Endometrial microvascular endothelial cells (primary cell): Measurements from ENCODE around the gene CPSF7. TPM values are rescaled to one million over a fixed set of nuclear protein-coding genes. Genes with fewer than 3 reads are reported as not detected.
"Not testable (repeated sequence)": the region's sequence is repeated elsewhere in the genome, so short reads cannot be mapped to it uniquely, and the experiment has no call there.

Experiments used
- in situ Hi-C: cut with HindIII; loops from 2 replicates; pipeline ENCODE4 v1.10.0; 2017; ENCODE audit warnings: low sequenced_read_pairs, low pct_unique_long_range_greater_than_20kb; ENCODE audit errors: inconsistent ontology term
- total RNA-seq: library from RNA; depleted of rRNA; stranded (reverse); fragments of >200 nt; gene quantifications from one replicate; pipeline ENCODE4 v1.2.3, GENCODE V29; 2015; ENCODE audit errors: inconsistent ontology term

The CPSF7 gene
- total RNA-seq, 1 donor from 2014 or later = 33.3 TPM

DNA sequence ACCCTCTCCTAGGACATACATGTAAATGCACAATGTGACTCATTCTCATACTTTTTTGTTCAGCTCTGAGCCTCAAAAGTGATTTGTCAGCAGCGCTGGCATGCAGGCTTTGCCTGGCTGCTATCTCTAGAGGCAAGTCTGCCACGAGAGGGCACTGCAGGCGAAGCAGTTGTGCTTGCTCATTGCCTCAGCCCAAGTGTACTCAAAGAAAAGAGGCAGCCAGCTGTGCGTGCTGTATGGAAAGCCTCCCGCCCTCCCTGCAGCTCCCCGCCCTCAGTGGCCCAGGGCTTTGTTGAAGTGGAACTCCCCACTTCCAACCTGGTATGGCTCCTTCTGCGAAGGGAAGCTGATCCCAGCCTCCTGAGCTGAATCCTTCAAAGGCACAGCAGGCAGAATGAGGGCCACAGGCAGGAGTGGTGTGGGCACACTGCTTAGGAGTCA, 16.5 kb upstream of the CPSF7 start:
- in situ Hi-C loops = no loop called here

DNA sequence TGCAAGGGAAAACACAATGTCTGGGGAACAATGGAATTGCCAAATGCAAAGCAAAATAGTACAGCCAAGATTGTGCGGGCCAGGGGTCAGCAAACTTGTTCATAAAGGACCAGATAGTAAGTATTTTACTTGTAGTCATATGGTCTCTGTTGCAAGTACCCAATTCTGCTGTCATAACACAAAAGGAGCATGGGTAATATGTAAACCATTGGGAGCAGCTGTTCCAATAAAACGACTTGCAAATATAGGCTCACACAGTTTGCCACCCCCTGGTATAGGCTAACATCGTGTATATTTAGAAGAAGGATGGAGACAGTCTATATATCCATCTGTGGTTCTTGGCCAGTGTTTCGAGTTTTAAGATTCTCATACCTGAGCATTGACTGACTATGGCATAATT, 15.7 kb upstream of the CPSF7 start:
- in situ Hi-C loops = no loop called here

DNA sequence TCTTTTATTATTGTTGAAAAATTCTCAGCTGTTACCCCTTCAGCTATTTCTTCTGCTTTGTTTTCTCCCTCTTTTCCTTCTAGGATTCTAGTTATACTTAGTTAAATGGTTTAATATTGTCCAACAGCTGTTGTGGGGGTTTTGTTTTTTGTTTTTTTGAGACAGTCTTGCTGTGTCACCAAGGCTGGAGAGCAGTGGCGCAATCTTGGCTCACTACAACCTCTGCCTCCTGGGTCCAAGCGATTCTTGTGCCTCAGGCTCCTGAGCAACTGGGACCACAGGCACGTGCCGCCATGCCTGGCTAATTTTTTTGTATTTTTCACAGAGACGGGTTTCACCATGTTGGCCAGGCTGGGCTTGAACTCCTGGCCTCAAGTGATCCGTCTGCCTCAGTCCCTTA, 12.8 kb upstream of the CPSF7 start:
- in situ Hi-C loops = no loop called here

DNA sequence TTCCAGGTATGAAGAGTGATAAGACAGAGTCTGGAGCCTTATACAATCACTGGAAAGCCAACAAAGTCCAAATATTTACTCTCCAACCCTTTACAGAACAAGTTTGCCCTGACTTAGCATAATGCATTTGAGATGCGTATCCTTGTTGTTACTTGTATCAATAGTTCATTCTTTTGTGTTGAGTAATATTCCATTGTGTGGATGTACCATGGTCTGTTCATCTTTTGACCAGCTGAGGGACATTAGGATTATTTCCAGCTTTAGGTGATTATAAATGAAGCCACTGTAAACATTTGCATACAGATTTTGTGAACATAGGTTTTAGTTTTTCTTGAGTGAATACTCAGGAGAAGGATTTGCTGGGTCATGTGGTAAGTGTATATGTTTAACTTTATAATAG, 9.8 kb upstream of the CPSF7 start:
- in situ Hi-C loops = no loop called here

DNA sequence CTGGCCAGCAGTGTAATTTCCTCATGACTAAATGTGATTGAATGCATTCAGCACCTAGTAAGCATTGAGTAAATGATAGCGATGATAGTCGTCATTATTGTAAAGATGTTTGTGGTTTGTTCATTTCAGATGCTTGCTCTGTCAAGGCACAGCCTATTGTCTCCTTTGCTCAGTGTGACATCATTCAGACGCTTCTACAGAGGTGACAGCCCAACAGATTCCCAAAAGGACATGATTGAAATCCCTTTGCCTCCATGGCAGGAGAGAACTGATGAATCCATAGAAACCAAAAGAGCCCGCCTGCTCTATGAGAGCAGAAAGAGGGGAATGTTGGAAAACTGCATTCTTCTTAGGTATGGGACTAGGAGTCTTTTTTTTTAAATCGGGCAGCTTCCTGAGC, 7.7 kb upstream of the CPSF7 start:
- in situ Hi-C loops = no loop called here

DNA sequence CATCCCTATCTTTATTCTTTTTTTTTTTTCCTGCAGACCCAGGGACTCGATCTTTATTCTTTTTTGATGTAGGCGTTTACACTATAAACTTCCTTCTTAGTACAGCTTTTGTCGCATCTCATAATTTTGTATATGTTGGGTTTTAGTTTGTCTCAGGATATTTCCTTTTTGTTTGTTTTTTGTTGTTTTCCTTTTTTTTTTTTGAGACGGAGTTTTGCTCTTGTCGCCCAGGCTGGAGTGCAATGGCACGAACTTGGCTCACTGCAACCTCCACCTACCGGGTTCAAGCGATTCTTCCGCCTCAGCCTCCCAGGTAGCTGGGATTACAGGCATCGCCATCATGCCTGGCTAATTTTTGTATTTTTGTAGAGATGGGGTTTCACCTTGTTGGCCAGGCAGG, 1.1 kb upstream of the CPSF7 start:
- in situ Hi-C loops = not testable (repeated sequence)

DNA sequence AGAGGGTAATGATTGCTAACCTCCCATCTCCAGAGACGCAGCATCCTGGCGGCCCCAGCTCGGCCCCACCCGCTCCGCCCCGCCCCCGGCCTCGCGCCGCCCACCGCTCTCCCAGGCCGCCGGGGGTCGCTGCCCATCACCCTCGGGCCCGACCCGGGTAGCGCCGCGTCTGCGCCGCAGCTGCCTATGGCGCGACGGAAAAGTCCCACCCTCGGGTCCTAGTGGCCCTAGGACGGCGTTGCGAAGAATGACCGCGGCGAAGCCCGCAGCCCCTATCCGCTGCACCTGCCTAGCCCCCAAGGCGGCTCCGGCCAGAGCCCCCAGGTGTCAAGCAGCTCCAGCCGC, 457 bp downstream of the CPSF7 start:
- in situ Hi-C loops = no loop called here

DNA sequence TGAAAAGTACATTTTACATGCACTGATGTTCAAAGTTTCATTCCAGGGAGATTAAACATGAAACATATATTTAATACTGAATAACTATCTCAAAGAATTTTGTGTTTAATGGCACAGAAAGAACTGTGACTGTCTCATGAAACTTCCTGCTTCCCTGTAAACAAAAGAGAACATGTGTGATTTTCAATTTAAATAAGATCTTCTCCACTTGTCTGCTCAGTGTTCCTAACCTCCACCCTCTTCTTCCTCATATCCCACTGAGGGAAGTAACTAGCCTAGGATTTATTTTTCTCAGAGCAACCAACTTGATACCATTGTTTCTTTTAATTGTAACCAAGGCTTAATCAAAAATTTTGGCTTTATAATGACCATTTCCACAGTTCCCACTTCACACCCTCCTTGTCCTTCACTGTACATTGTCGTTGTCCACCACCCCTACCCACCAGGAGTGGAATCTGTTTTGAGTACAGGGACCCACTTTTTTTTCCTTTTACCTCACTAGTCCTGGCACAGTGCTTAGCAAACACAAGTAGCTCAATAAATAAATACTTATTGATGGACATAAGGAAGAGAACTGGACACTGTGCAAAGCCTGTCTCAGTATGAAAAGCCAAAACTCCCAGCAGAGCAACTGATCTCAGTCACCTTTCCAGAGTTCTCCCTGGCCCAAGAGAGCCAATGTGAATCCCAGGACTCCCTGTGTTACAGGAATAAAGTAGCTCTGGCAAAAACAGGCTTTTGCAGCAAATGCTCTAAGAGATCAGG, 4.2 kb downstream of the CPSF7 start:
- in situ Hi-C loops = no loop called here

DNA sequence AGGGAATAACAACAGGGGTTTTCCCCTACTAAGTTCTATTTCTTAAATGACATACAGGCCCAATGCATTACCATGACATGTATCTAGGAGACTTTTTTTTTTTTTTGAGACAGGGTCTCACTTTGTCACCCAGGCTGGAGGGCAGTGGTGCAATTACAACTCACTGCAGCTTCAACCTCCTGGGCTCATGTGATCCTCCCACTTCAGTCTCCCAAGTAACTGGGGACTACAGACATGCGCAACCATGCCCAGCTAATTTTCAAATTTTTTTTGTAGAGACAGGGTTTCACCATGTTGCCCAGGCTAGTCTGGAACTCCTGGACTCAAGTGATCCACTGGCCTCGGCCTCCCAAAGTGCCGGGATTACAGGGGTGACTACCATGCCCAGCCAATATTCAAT, 7.5 kb downstream of the CPSF7 start:
- in situ Hi-C loops = no loop called here

DNA sequence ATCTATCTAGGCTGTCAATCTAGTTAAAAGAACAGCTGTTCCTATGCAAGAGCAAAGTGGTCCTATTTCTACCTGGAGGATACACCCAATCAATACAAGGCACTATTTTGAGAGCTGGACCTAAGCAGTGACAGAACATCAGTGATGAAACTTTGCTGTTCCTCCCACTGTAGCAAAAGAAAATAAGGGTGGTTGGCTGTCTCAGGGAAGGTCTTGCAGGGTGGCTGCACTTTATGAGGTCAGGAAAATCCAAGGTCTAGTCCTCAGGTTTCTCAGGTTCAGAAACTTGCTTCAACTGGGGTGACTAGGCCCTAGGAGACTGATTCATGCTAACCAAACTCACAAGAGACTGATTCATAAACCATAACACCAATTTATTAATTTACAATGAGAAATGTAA, 11.6 kb downstream of the CPSF7 start:
- in situ Hi-C loops = no loop called here

DNA sequence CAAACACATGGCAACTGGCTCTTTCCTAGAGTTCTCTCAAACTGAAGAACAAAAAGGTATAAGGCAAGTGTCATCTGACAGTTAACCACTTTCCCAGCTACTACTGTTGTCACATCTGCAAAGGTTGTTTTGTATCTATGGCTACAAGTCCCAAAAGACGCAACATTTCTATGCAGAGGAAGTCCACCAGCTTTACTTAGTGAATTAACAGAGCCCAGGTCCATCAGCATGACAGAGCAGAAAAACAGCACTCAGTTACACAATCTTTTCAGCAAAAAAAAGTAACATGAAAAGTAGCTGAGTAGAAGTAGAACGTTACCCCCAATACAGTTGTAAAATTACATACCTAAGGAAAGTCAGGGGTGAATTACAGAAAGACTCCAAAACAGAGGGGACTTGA, 12.1 kb downstream of the CPSF7 start:
- in situ Hi-C loops = no loop called here

DNA sequence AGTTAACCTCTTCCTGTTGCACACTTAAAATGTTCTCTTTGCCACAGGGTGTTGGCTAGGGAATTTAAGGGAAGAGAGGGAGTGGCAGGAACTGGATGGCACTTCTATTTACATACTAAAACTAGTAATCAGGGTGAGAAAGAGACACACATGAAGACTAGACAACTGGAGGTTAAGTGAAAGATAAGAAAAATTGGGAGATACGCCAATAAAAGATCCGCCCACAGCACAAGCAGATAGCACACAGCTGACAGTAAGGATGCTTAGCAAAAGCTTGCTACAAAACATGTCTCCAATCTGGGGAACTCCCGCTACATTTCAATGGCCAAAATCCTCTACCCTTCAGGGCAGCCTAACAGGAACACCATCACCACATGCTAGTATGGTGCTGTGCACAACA, 12.8 kb downstream of the CPSF7 start:
- in situ Hi-C loops = no loop called here

DNA sequence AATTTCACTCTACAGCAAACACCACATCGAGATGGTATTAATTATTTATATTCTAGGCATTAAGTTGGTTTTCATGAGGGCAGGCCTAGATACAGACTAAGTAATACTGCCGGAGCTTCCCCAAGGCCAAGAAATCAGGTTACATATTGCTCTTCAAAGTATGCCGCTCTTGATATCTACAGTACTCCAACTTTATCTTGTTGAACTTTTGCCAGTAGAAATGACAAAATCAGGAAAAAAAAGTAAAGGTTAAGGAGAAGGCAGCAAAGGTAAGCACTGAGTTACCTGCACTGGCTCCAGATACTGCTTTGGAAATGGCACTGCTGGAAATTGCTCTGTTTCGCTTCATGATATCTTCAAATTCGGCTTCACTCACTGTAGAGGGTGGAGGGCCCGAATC, 14.4 kb downstream of the CPSF7 start:
- in situ Hi-C loops = no loop called here

DNA sequence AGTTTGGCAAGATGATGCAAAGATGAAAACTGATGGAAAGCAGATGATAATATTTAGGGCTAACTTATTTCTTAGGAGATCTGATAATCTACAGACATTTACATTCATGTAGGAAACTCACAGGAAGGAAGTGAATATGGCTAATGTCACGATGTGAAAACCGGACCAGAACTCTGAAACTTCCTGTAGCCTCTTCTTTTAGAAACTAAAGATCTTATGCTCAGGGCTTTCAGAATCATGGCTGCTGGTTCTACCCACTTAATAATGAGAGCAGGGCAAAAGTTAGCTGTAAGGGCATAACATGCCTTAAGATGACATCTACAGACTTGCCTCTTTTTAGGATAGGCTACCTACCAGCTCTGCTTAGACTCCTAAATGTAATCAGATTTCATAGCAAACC, 15.2 kb downstream of the CPSF7 start:
- in situ Hi-C loops = no loop called here

DNA sequence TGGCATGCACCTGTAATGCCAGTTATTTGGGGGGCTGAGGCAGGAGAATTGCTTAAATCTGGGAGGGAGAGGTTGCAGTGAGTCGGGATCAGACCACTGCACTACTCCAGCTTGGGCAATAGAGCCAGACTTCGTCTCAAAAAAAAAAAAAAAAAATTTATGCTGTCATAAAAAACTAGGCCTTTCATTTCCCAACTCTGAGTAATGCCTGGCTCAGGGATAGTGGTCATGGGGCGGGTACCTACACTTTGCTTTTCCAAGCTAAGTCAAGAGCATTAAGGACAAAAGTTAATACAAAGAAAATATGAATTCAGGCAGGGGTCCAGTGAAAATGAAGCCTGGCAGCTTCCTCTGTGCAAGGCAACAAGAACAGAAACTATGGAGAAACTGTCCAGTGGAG, 16.3 kb downstream of the CPSF7 start:
- in situ Hi-C loops = no loop called here

DNA sequence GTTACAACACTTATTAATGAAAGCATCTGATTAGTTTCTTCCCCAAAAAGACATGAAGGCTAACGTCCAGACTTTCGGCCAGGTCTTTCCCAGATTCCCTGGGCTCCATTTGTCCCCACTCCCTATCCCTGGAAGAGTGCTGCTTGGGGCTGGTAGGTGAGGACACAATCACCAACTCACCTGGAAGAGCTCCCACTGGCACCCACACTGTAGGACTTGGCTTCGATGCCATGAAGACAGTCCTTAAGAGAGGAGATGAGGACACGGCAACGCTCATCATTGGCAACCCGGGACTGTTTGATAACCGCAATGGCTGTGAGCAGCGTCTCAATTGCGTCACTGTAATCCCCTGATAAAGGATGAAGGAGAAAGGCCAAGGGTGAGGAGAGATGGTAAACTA, 18.2 kb downstream of the CPSF7 start:
- in situ Hi-C loops = no loop called here

DNA sequence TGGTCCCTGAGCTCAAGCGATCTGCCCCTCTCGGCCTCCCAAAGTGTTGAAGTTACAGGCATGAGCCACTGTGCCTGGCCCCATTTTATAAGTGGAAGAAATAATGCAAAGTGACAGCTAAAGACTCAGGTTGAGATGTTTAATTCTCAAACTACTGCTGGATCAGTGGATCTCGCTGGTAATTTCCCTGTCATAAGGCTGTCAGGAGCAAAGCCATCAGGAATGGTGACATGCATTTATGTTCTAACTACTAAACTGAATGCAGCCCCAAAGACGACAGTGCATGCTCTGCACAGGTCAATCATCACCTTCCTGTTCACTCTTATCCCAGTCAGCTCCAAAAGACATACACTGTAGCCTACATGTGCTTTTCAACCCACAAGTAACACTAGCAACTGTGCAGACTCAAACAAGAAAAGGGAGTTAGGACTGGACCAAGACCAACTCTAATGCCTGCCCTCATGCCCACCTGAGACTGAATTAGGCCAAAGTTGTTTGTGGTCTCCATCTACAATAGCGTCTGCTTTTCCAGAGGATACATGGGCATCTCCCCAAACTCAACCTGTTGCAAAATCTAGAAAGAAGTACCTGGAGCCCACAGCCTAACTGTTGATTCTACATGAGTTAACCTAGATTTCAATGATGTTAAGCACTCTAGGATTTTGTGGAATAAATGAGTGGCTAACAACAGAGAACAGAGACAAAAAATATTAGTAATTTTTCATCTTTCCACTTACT, 22.6 kb downstream of the CPSF7 start:
- in situ Hi-C loops = no loop called here

DNA sequence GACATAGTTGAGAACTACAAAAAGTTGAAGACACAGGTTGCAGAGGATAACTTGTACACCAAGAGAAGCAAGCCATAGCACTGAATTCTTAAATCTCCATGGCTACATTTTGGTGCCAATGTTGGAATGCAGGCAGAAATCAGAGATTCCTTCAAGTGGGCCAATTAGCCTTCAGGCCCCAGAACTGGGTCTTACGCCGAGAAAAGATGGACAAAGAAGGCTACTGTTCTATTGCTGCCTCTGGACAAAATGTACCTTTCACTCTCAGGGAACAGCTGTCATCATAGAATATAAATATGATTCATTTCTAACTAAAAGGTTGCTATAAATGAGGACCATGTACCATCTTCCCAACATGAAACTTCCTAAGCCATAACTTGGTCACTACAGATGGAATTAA, 23.7 kb downstream of the CPSF7 start:
- in situ Hi-C loops = no loop called here

DNA sequence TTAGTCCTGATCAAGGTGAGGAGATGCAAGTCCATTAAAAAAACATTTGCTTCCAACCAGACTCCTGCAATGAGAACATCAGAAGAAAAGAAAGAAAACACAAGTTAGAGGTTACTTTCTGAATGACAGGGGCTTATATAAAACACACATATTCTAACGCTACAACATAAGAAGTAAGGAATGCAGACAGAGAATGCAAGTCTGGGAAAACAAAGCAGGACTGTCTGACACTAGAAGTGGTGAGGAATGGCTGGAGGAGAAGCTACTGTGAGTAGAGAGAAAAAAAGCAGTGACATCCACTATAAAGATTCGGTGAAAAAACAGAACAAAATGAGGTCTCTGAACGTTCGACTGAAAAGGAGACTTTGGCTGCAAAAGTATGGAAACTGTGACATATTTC, 25.1 kb downstream of the CPSF7 start:
- in situ Hi-C loops = no loop called here

DNA sequence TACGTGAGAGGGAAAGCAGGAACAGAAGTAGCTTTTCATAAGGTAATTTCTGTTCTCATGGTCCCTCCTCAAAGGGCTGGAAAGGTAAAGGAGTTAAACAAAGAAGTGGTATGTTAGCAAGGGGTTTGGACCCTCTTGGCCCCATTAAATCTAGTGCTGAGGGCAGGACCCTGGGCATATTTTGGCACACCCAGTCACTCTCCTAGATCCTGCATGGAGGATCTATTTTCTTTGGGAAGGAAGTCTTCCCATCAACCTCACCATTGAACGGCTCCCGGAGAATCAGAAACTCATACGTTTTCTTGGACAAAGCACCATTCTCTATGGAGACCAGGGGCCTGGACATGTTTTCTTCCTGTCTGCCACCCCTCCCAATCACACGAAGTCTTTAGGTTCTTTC, 25.7 kb downstream of the CPSF7 start:
- in situ Hi-C loops = no loop called here

DNA sequence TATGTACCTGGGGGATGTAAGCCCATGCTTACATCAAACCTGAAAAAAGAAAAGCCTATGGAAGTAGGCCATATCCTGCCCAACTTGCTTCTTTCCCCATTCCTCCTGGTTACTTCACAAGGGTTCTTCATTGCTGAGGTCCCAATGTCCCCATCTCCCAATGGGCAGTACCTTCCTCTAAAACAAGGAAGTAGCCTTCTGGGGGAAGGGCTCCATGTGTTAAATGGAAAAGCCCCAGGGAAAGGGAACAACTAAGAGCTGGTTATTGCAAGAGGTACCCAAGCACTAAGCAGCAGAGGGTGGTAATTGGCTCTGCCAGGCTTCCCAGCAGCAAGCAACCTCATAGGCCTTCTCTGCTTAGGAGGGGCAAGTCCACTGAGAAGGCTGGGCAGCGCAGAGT, 26.1 kb downstream of the CPSF7 start:
- in situ Hi-C loops = no loop called here
